ENCODE results near the gene BPNT1.
A peak's percentile ranks its signal among the peaks of the same experiment; 100 is the strongest.

The BPNT1 gene, protein sequence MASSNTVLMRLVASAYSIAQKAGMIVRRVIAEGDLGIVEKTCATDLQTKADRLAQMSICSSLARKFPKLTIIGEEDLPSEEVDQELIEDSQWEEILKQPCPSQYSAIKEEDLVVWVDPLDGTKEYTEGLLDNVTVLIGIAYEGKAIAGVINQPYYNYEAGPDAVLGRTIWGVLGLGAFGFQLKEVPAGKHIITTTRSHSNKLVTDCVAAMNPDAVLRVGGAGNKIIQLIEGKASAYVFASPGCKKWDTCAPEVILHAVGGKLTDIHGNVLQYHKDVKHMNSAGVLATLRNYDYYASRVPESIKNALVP

DNA sequence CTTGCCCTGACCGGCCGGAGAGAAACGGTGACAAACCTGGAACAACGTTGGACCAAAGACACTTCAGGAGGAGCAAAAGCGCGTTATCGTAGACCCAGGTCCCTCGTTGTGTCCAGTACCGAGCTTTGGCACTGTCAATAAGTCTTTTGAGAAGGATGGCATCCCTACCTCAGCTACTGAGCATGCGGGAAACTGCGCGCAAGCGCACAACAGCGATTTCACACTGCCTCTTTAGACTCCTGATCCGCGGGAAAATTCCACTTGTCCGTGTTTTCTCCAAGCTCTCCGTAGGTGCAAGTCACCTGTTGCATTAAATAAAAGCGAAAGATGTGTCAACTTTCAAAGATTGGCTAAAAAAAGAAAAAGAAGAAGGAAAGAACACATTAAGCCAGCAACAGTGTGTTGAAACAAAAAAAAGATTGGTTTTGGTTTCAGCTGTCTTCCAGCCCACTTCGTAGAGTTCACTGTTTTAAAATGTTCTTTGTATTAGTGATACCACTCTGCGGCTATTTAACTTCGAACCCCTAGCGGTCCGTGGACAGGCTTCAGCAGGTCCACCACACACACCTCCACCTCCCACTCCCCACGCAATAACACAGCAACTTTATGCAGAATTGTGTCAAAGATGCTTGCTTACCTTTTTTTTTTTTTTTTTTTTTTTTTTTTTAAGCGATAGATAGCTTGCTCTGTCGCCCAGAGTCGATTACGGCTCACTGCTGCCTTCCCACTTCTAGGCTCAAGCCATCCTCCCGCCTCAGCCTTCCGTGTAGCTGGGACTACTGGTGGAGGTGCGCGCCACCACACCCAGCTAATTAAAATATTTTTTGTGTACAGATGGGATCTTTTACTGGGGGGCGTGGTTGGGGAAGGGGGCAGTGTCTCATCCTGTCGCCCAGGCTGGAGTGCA lies at the start of gene BPNT1:
TSS of gene BPNT1 (minus strand) at position 139 of the 907 bp plus-strand sequence. CDS start 9,942 bp downstream, outside the sequence.
- Histone ChIP-seq H3K27me3 (replicated peaks; ENCODE audit: control insufficient read depth, insufficient read depth, low read length) (no peaks in the 10 kb centered on the region), H3K4me3 (ENCODE audit: low read length) (peak within 1 kb of the TSS; percentile 99), H3K9me3 (ENCODE audit: control insufficient read depth, low read length) (no peaks in the 10 kb centered on the region), H3K4me1 (ENCODE audit: control insufficient read depth, insufficient read depth, low read length) (peaks cover 9% of the 10 kb centered on the region), H3K9ac (ENCODE audit: low read length) (peak within 1 kb of the TSS; percentile 91), H3K36me3 (ENCODE audit: control insufficient read depth, insufficient read depth, low read length, severe bottlenecking) (no peaks in the 10 kb centered on the region)
- DNase-seq (ENCODE audit: low read depth): peak; percentile 97

DNA sequence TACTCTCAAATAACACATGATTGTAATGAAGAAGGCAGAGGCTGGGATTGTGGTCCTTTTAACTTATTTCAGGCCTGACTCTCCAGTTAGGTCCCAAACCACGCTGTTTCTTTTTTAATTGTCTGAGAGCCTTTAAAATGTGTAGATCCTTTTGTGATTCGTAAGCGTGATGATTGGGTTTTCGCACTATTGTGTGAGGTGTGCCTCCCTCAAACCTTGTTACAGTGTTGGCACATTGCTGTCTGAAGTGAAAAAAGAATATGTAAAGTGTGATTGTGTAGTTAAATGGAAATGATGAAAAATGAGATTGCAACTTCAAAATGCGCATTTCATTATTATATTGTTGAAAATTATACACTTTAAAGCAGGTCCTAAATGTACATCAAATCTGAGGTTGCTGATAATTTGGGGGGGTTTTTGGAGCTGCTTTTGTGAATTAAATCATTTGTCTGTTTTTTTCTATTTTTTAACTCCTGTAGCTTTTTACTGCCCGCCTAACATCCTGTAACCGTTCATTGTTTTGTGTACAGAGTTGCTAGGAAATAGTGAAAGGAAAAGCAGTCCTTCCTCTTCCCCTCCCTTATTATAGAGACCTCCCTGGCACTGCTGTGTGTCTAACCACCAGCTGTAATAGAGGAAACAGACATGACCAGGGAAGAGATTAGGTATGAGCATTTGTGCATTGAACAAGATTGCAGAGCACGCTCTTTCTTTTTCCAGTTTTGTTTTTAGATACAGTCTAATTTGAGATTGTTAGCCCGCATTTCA lies 47.6 kb upstream of the BPNT1 start:
- H3K36me3 ChIP-seq (ENCODE audit: control insufficient read depth, insufficient read depth, low read length, severe bottlenecking): peaks cover 86% of the 10 kb centered on the region
- no peak for DNase-seq (ENCODE audit: low read depth)
- no peaks in the 10 kb centered on the region for H3K4me1 ChIP-seq (ENCODE audit: control insufficient read depth, insufficient read depth, low read length)

DNA sequence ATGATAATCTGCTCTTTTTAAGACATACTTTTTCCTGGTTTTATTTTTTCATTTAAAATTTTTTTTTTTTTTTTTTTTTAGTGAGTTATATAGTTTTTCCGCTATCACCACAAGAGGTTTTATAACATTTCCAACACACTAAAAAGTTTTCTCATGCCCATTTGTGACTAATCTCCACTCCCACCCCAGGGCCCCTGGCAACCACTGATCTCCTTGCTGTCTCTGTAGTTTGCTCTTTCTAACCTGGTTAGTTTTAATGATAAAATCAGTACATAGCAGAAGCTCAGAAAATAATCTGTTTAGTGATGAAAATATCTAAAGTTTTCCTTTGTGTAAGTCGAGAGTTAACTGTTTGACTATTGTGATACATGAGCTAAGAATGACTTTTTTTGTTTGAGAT lies 46.2 kb upstream of the BPNT1 start:
- Histone ChIP-seq H3K36me3 (ENCODE audit: control insufficient read depth, insufficient read depth, low read length, severe bottlenecking) (peaks cover 73% of the 10 kb centered on the region), H3K27me3 (replicated peaks; ENCODE audit: control insufficient read depth, insufficient read depth, low read length) (no peaks in the 10 kb centered on the region), H3K4me1 (ENCODE audit: control insufficient read depth, insufficient read depth, low read length) (no peaks in the 10 kb centered on the region), H3K4me3 (ENCODE audit: low read length) (no peak overlapping the region), H3K9ac (ENCODE audit: low read length) (no peak overlapping the region), H3K9me3 (ENCODE audit: control insufficient read depth, low read length) (no peaks in the 10 kb centered on the region)
- no peak for DNase-seq (ENCODE audit: low read depth)

More for the DNA sequence above, 47.6 kb upstream of the BPNT1 start:
- no peaks in the 10 kb centered on the region for H3K27me3 ChIP-seq (replicated peaks; ENCODE audit: control insufficient read depth, insufficient read depth, low read length)
- H3K4me3 ChIP-seq (ENCODE audit: low read length): no peak overlapping the region
- no peak overlapping the region for H3K9ac ChIP-seq (ENCODE audit: low read length)
- H3K9me3 ChIP-seq (ENCODE audit: control insufficient read depth, low read length): no peaks in the 10 kb centered on the region

DNA sequence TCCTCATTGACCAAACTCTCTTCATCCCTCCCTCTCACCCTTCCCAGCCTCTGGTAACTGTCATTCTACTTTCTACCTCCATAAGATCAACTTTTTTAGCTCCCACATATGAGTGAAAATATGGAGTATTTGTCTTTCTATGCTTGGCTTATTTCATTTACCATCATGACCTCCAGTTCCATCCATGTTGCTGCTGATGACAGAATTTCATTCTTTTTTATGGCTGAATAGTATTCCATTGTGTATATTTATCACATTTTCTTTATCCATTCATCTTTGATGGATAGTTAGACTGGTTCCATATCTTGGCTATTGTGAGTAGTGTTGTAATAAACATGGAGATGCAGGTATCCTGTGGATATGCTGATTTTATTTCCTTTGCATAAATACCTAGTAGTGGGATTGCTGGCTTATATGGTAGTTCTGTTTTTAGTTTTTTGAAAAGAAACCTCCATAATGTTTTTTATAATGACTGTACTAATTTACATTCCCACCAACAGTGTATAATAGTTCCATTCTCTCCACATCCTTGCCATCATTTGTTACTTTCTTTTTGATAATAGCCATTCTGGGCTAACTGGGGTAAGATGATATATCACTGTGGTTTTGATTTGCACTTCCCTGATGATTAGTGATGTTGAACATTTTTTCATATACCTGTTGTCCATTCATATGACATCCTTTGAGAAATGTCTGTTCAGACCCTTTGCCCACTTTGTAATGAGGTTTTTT lies 40.1 kb upstream of the BPNT1 start:
- H3K36me3 ChIP-seq (ENCODE audit: control insufficient read depth, insufficient read depth, low read length, severe bottlenecking): peaks cover 66% of the 10 kb centered on the region
- H3K4me3 ChIP-seq (ENCODE audit: low read length): no peak overlapping the region
- peaks cover 1% of the 10 kb centered on the region for H3K4me1 ChIP-seq (ENCODE audit: control insufficient read depth, insufficient read depth, low read length)
- no peaks in the 10 kb centered on the region for H3K27me3 ChIP-seq (replicated peaks; ENCODE audit: control insufficient read depth, insufficient read depth, low read length)
- DNase-seq (ENCODE audit: low read depth): no peak
- no peak overlapping the region for H3K9ac ChIP-seq (ENCODE audit: low read length)
- no peaks in the 10 kb centered on the region for H3K9me3 ChIP-seq (ENCODE audit: control insufficient read depth, low read length)

DNA sequence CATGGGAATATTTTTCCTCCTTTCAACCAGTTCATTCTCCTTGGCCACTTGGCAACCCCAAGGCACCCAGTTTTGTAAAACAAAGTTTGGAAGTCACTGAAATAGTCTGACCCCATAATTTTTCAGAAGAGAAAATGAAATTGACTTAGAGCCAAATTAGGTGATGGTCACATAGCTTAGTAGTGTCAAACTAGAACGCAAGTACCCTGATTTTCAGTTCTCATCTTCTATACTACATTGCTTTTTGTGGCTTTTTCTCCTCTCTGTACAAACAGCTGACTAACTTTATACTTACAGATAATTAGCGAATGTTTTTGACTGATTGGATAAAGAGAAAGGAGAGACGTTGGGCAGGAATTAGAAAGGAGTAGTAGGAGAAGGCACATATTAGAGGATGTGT lies 37.5 kb upstream of the BPNT1 start:
- Histone ChIP-seq H3K27me3 (replicated peaks; ENCODE audit: control insufficient read depth, insufficient read depth, low read length) (no peaks in the 10 kb centered on the region), H3K4me3 (ENCODE audit: low read length) (no peak overlapping the region), H3K36me3 (ENCODE audit: control insufficient read depth, insufficient read depth, low read length, severe bottlenecking) (peaks cover 45% of the 10 kb centered on the region), H3K4me1 (ENCODE audit: control insufficient read depth, insufficient read depth, low read length) (peaks cover 6% of the 10 kb centered on the region), H3K9ac (ENCODE audit: low read length) (no peak overlapping the region), H3K9me3 (ENCODE audit: control insufficient read depth, low read length) (no peaks in the 10 kb centered on the region)
- no peak for DNase-seq (ENCODE audit: low read depth)

DNA sequence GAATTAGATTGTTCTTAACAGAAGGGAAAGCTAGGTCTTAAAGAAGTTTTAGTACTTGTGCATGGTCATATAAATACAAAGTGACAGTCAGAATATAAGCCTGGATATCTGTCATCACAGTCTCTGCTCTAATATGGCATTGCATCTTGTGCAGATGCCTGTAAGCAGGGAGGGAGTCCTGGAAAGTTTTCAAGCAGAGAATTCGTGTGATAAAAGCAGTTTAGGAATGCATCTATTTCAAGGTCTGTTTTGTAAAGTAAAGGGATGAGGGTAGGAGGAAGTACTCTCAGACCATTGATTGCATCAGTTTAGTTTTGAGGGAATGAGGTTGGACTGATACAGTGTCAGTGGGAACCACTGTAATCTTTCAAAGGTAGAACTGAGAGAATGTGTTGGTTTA lies 35.0 kb upstream of the BPNT1 start:
- peak overlapping the region; percentile 7 for H3K9ac ChIP-seq (ENCODE audit: low read length)
- peak; percentile 57 for DNase-seq (ENCODE audit: low read depth)
- H3K36me3 ChIP-seq (ENCODE audit: control insufficient read depth, insufficient read depth, low read length, severe bottlenecking): peaks cover 37% of the 10 kb centered on the region
- no peaks in the 10 kb centered on the region for H3K27me3 ChIP-seq (replicated peaks; ENCODE audit: control insufficient read depth, insufficient read depth, low read length)
- H3K4me3 ChIP-seq (ENCODE audit: low read length): no peak overlapping the region
- no peaks in the 10 kb centered on the region for H3K9me3 ChIP-seq (ENCODE audit: control insufficient read depth, low read length)
- peaks cover 12% of the 10 kb centered on the region for H3K4me1 ChIP-seq (ENCODE audit: control insufficient read depth, insufficient read depth, low read length)

DNA sequence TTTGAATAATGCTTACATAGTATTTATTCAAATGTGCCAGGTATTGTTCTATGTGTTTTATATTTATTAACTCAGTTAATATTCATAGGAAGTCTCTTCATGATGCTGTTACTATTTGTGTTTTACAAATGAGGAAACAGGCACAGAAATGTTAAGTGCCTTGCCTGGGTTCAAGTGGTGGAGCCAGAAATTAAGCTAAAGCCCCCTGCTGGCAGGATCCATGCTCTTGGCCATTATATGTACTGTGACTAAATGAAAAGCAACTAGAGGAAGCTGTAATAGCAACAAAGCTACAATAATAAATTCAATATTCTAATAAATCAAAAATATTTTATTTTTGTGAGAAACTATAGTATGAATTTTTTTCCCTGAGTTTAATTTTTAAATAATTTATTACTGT lies 34.3 kb upstream of the BPNT1 start:
- peak; percentile 10 for DNase-seq (ENCODE audit: low read depth)
- peaks cover 19% of the 10 kb centered on the region for H3K4me1 ChIP-seq (ENCODE audit: control insufficient read depth, insufficient read depth, low read length)

DNA sequence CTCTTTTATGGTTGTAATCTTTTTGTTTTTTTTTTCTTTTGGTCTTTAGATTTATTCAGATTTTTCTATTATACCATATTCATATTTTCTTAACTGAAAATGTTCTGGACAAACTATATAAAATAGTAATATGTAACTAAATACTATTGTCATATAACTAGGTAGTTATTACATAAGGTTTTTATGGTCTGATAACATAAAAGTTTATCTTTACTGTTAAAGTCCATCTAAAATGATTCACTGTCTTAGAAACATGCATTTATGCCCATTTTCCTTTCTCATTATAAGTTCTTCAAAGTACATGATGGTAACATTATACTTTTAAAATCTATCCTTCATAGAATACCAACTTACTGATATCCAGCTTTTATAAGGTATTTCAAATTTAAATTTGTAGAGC lies 33.5 kb upstream of the BPNT1 start:
- no peaks in the 10 kb centered on the region for H3K27me3 ChIP-seq (replicated peaks; ENCODE audit: control insufficient read depth, insufficient read depth, low read length)
- peaks cover 23% of the 10 kb centered on the region for H3K36me3 ChIP-seq (ENCODE audit: control insufficient read depth, insufficient read depth, low read length, severe bottlenecking)
- no peaks in the 10 kb centered on the region for H3K9me3 ChIP-seq (ENCODE audit: control insufficient read depth, low read length)
- H3K9ac ChIP-seq (ENCODE audit: low read length): no peak overlapping the region
- H3K4me1 ChIP-seq (ENCODE audit: control insufficient read depth, insufficient read depth, low read length): peaks cover 27% of the 10 kb centered on the region
- no peak for DNase-seq (ENCODE audit: low read depth)
- H3K4me3 ChIP-seq (ENCODE audit: low read length): no peak overlapping the region

More for the DNA sequence above, 34.3 kb upstream of the BPNT1 start:
- Histone ChIP-seq H3K27me3 (replicated peaks; ENCODE audit: control insufficient read depth, insufficient read depth, low read length) (no peaks in the 10 kb centered on the region), H3K4me3 (ENCODE audit: low read length) (no peak overlapping the region), H3K9me3 (ENCODE audit: control insufficient read depth, low read length) (no peaks in the 10 kb centered on the region), H3K36me3 (ENCODE audit: control insufficient read depth, insufficient read depth, low read length, severe bottlenecking) (peaks cover 32% of the 10 kb centered on the region), H3K9ac (ENCODE audit: low read length) (no peak overlapping the region)

DNA sequence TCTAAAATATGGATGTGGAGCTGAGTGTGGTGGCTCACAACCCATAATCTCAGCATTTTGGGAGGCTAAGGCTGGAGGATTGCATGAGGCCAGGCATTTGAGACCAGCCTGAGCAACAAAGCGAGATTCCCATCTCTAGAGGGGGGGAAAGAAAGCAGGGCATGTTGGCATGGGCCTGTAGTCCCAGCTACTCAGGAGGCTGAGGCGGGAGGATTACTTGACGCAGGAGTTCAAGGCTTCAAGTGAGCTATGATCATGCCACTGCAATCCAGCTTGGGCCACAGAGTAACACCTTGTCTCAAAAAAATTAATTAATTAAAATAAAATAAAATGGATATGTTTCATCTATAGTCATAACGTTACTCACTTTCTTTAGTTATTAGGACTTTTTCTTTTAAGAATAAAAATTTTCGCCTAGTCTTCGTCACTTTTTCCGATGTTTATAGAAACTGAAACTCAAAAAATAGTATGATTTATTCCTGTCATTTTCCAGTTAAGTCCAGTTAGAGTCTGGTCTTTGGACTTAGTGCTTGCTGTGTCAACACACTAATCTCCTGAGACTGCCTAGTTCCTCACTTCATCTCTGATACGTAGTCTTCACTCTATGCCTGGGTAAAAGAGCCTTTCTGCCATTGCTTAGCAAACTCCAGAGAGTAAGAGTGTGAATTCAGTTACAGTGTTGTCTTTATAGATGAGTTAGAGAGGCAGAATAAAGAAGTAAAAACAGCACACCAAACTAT lies 32.4 kb upstream of the BPNT1 start:
- DNase-seq (ENCODE audit: low read depth): no peak
- Histone ChIP-seq H3K27me3 (replicated peaks; ENCODE audit: control insufficient read depth, insufficient read depth, low read length) (no peaks in the 10 kb centered on the region), H3K9me3 (ENCODE audit: control insufficient read depth, low read length) (no peaks in the 10 kb centered on the region), H3K36me3 (ENCODE audit: control insufficient read depth, insufficient read depth, low read length, severe bottlenecking) (peaks cover 19% of the 10 kb centered on the region), H3K4me3 (ENCODE audit: low read length) (no peak overlapping the region), H3K9ac (ENCODE audit: low read length) (no peak overlapping the region), H3K4me1 (ENCODE audit: control insufficient read depth, insufficient read depth, low read length) (peaks cover 31% of the 10 kb centered on the region)

DNA sequence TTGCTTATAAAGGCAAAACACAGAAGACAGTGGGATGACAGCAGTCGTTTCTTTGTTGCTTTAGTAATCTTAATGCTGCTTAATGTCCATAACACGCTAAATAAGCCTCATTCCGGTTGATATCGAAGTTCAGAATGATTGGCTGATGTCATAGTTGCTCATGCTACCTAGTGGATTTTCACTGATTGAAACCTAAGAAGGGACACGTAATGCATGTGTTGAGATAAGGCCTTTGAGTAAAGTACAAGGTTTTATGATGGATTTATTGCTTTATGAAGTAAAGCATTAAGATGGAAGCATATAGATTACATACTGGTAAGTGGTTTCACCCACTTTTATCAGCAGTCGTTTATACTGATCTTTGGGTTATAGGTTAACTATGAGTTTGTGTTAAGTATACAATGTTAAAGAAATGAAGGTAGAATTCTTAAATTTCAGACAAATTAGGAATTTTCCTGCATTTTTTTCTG lies 29.5 kb upstream of the BPNT1 start:
- H3K9ac ChIP-seq (ENCODE audit: low read length): peak overlapping the region; percentile 30
- H3K9me3 ChIP-seq (ENCODE audit: control insufficient read depth, low read length): no peaks in the 10 kb centered on the region
- H3K36me3 ChIP-seq (ENCODE audit: control insufficient read depth, insufficient read depth, low read length, severe bottlenecking): peaks cover 33% of the 10 kb centered on the region
- DNase-seq (ENCODE audit: low read depth): no peak
- no peak overlapping the region for H3K4me3 ChIP-seq (ENCODE audit: low read length)
- H3K4me1 ChIP-seq (ENCODE audit: control insufficient read depth, insufficient read depth, low read length): peaks cover 25% of the 10 kb centered on the region
- no peaks in the 10 kb centered on the region for H3K27me3 ChIP-seq (replicated peaks; ENCODE audit: control insufficient read depth, insufficient read depth, low read length)
